DOHH2 (cell line): Measurements from ENCODE around the gene TPM2.

Source experiments
- EZH2phosphoT487 ChIP-seq: fragments of 200-600 bp; sonication (generic); IDR thresholded peaks from 2 replicates; pipeline ENCODE4 v1.6.1; 2017; ENCODE audit warnings: borderline replicate concordance, mild to moderate bottlenecking, antibody characterized with exemption, low read length, moderate library complexity, mixed read lengths
- TF ChIP-seq, protein P1 (sequence below): fragments of 200-600 bp; sonication (generic); IDR thresholded peaks from one replicate; pipeline ENCODE4 v1.5.1; 2014; ENCODE audit warnings: antibody characterized with exemption, mild to moderate bottlenecking, low read depth, low read length; ENCODE audit not compliant: poor library complexity, severe bottlenecking

DNA sequence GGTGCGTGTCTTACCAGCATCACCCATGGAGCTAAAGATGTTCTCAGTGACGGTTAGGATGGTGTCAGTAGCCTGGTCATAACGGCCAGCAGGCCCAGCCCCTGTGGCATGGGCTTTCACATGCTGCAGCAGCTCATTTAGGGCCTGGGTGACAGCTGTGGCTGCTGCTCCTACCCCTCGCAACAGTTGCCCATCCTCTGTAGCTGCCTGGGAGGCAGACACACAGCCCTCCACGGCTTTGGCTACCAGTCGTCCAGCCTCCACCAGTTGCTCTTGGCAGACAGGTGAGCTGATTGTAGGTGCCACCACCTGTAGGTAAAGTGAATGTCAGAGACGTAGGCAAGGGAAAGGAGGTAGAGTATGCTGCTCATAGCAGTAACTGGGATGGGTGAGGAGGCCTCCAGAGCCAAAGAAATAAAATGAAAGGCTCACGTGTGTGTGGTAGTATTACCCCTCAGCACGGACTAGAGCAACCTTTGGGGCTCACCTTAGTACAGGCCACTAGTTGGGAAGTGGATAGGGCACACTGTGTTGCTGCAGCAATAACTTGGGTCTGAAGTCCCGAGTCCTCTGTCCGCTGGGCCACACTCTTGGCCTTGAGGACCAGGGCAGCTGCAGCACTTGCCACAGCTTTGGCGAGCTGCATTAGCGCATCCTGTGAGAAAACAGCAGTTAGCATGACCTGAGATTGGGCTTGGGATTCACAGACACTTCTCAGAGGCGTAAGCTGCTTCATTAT, 27.6 kb upstream of the TPM2 start:
- TF ChIP-seq, protein P1, sequence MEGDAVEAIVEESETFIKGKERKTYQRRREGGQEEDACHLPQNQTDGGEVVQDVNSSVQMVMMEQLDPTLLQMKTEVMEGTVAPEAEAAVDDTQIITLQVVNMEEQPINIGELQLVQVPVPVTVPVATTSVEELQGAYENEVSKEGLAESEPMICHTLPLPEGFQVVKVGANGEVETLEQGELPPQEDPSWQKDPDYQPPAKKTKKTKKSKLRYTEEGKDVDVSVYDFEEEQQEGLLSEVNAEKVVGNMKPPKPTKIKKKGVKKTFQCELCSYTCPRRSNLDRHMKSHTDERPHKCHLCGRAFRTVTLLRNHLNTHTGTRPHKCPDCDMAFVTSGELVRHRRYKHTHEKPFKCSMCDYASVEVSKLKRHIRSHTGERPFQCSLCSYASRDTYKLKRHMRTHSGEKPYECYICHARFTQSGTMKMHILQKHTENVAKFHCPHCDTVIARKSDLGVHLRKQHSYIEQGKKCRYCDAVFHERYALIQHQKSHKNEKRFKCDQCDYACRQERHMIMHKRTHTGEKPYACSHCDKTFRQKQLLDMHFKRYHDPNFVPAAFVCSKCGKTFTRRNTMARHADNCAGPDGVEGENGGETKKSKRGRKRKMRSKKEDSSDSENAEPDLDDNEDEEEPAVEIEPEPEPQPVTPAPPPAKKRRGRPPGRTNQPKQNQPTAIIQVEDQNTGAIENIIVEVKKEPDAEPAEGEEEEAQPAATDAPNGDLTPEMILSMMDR = no peak
- no peak for TF ChIP-seq EZH2phosphoT487
